CD4-positive, alpha-beta T cell treated with Interleukin-4 for 1 hour (primary cell): ENCODE results near the gene FOXL1.
A peak's percentile ranks its signal among the peaks of the same experiment; 100 is the strongest.

Experiments used
- DNase-seq, 2 donors: peaks; one replicate each; pipeline ENCODE4 v3.0.0-alpha.2; 2020 to 2022

The FOXL1 gene

DNA sequence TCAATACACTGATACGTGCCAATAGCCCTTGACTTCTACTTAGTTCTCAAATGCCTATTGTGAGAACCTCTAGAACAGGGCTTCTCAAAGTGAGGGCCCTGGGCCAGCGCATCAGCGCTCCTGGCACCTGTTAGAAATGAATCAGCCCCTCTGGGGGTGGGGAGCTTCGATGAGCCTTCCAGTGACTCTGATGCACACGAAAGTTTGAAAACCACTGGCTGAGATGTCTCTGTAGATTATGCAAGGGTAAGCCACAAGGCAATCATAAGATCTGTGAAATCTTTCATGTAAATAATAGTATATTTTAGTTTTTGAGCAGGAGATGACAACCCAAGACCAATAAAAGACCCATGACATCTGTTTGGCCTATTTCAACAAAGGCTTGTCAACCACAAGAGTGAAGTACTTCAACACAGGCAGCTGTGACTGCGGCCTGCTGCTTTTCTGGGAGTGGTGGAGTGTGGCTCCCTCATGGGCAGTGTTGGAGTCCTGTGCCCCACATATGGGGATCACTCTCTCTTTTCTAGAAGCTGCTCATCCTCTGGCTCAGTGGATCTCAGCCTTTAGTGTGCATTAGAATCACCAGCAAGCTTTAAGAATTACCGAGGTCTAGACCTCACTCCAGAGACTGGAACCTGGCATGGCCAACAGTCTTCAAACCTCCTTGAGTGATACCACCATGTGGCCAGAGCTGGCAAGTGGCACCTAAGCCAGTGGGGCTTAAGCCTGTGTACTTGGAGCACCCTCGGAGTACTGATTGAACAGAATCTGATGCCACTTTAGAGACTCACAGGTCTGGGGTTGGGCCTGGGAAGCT, 29.1 kb upstream of the FOXL1 start:
- DNase-seq, result no peak

DNA sequence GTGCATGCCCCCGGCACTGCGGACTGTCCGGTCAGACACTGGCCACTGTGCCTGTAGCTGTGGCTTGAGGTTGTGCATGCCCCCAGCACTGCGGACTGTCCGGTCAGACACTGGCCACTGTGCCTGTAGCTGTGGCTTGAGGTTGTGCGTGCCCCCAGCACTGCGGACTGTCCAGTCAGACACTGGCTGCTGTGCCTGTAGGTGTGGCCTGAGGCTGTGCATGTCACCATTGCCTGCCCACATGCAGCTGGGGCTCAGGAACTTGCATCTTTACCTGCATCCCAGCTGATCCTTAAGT, 28.5 kb upstream of the FOXL1 start:
- DNase-seq, result no peak

- DNase-seq, result no peak
Measured at GRCh38 chr16:86550281-86550680, 28.1 kb upstream of the FOXL1 start.

- DNase-seq, result no peak
Measured at GRCh38 chr16:86553356-86553755, 25.0 kb upstream of the FOXL1 start.

- no peak for DNase-seq
Measured at GRCh38 chr16:86554599-86554916, 23.8 kb upstream of the FOXL1 start.

- DNase-seq, result peak; percentile 94 to 95
Measured at GRCh38 chr16:86554917-86555703, 23.2 kb upstream of the FOXL1 start, which contains the start of gene MTHFSD. TSS of gene MTHFSD (minus strand) at chr16:86555235. CDS start at chr16:86555184, 51 bp downstream.

- DNase-seq, result no peak
Measured at GRCh38 chr16:86555704-86556075, 22.7 kb upstream of the FOXL1 start.

DNA sequence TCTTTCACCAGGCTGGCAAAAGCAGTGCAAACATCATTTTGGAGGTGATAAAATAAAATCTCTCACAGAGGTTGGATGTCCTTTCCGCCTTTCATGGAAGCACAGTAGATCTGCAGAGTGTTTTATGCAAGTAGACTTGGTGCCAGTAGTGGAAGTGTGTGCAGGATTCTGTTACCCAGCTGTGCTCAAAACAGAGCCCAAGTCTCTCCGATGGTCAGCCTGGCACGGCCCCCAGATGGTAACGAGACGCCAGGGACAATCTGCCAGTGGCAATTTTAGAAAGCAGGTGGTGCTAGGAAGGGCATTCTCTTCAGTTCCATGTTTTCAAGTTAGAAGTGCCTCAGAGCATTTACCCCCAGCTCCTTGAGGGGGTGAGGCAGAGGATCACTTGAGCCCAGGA, 21.8 kb upstream of the FOXL1 start:
- no peak for DNase-seq

GRCh38 chr16:86557587-86557986, 20.8 kb upstream of the FOXL1 start:
- DNase-seq, result no peak

DNA sequence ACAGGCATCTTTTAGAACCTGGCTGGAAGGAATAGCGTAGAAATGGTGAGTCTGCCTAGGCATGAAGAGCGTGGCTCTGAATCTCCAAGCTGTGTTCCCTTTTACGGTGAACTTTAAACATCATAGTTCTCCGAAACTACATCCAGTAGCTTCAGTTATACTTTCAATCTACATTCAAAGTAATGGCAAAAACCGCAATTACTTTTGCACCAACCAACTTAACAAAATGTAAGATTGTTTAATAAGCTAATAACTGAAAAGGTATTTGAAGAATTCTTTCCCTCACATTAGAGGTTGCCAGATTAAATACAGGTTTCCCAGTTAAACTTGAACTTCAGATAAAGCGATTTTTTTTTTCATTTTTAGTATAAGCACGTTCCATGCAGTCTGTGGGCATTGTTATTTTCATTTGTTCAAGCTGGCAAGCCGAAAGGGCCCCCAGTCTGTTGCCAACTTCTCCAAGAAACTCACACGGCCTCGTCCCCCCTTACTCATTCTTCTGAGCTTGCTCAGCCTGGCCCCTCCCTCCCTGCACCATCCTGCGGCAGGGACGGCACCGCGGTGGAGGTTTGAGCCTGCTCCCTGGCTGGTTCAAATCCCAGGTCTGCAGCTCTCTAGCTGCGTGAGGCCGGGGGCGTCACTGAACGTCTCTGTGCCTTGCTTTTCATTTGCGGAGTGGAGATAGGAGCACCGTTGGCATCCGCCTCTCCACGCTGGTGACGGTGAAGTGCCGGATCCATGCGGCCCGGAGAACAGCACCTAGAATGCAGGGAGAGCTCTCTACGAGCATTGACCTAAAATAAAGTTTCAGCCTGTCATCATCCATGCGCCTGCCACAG, 19.8 kb upstream of the FOXL1 start:
- no peak for DNase-seq

DNA sequence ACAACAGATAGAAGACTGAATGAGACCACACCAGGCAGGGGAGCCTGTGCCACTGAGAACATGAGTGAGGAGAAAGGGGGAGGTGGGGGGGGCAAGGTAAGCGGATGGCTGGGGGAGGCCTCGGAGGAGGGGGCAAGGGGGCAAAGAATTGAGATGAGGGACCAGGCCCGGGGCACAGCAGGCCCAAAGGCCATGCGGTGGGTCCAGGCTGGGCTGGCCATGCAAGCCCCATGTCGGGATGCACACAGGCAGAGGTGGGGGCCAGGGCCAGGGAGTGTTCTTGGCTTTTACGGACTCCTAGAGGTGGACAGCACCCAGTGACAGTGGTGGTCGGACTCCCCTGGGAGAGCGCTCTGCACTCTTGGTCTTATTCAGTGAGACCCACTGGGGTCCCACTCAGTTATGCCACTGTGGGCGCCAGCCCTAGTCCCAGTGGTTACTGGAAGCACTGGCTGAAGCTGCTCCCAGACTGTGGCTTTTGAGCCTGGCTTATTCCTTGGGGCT, 18.5 kb upstream of the FOXL1 start:
- DNase-seq, result no peak

GRCh38 chr16:86562356-86562755, 16.0 kb upstream of the FOXL1 start:
- DNase-seq, result no peak

DNA sequence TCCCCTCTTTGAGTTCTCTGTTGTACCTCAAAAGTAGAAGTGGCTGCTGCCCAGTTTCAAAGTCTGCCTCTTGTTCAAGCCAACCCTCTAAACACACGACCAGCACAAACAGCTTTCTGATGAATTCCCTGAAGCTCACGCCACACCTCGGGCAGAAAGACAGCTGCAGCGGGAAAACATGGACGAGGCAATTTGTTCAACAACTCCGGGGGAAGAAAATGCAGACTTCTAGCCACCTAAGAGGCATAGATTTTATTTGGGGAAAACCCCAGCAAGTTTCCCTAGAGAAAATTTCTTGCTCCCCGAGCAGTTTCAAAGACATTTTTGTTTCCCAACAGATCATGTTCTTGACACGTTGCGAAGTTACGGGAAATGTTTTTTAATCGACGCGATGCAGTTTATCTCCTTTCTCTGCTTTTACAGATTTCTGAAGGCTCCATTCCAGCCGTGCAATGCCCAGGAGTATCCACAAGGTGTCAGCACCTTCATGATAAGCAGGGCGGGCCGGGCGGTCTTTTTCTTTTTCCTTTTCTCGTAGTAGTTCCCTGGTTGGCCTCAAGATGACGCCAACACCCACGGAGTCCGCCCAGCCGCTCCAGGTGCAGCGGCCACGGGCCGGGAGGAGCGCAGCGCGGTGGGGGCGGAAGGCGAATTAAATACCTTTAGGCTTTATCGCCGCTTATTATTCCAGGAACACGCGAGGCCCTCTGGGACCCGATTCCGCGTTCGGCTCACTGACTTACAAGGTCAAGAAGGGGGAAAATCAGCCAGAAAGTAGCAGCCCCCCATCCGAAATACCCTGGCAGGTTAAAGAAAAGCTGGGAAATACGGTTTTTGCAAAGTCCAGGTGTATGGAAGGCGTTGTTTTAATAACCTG, 14.6 kb upstream of the FOXL1 start:
- peak; percentile 88 to 90 for DNase-seq

DNA sequence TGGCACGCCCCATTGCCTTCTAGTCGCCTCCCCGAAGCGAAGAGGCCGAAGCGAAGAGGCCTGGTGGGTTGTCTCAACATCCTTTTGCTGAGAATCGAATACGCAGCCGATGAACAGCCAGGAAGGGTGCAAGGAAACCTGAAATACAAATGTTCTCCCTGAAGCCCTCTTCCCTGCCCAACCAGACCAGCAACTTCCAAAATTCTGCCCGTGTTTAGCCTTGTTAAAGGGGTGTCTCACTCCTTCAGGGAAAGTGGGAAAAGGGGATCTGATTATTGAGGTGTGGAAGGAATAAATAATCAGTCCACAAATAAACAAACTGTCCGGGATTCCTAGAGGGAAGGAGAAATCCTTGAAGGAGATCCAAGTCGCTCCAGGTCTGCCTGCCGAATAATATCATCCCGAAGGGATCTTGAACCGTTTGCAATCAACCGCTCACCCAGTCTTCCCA, 13.1 kb upstream of the FOXL1 start:
- no peak for DNase-seq

DNA sequence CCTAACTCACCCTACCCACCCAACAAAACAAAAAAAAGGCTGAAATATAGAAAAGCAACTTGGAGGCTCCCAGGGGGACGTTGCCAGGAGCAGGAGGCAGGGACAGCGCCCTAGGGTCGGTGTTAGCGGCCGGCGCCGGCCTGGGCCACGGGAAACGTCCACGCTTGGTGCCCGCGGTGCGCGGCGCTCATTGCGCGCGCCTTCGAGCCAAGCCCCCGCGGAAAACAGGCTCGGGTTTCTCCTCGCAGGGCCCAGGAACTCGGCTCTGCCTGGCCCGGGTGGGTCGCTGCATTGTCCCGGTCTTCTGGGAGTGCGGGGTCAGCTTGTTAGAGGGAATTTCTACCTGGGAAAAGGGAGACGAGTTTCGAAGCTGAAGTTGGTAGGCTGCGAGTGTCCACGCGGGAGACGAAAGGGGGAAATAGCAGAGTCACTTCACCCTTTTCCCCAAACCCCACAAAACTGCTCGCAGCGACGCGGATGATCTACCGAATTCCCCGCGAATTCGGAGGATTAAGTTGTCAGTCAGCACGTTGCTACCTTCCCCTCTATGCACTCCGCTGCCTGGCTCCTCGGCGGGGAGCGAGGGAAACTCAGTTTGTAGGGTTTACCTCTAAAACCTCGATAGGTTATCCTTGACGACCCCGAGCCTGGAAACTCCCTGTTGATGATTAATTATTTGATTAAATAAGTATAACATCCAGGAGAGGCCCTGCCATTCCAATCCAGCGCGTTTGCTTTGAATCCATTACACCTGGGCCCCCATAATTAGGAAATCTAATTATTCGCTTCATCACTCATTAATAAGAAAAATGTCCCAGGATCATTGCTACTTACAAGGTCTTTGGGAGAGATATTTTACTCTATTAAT, 12.5 kb upstream of the FOXL1 start:
- DNase-seq, result no peak

GRCh38 chr16:86566601-86566965, 11.8 kb upstream of the FOXL1 start, which contains the start of gene FOXC2:
TSS of gene FOXC2 (plus strand) at chr16:86566829. CDS start at chr16:86567336, 507 bp downstream.
- DNase-seq, result peak; percentile 30 to 38

GRCh38 chr16:86566966-86567700, 11.2 kb upstream of the FOXL1 start:
- no peak for DNase-seq

- DNase-seq, result no peak
Measured at GRCh38 chr16:86567701-86568581, 10.4 kb upstream of the FOXL1 start.
